ENCODE results near the gene REEP6.

GRCh38 chr19:1473085-1473851, 17.7 kb upstream of the REEP6 start:
- TF ChIP-seq CTCF (IDR thresholded peaks at IDR 0.05) (no peak), POLR2A (IDR thresholded peaks at IDR 0.05) (no peak)

Measured in adrenal gland (tissue), 5 donors.